LNCaP clone FGC (cell line): ENCODE measurements around the gene SSB.

Experiments
- DNase-seq: peaks from one replicate; pipeline ENCODE4 v3.0.0-alpha.2; 2011; ENCODE audit warnings: low read depth
- H3K4me3 ChIP-seq: 2 replicates; pipeline ENCODE4 v1.5.1; 2011; ENCODE audit warnings: mild to moderate bottlenecking, low read depth, low read length, control low read depth
- CTCF ChIP-seq: IDR thresholded peaks from 2 replicates; pipeline ENCODE4 v1.5.1; 2012; ENCODE audit warnings: mild to moderate bottlenecking; ENCODE audit not compliant: control insufficient read depth, insufficient read depth; ENCODE audit errors: extremely low read depth

SSB gene

GRCh38 chr2:169798718-169799592 lies at the start of gene SSB:
Gene SSB, plus strand, starts transcription at chr2:169798871. Its CDS starts 2,090 bp downstream, at chr2:169800961.
- no peak for TF ChIP-seq CTCF
- H3K4me3 ChIP-seq = peak within 1 kb of the TSS; percentile 80
- DNase-seq = peak; percentile 73

GRCh38 chr2:169752752-169753151 lies 45.9 kb upstream of the SSB start:
- no peak for TF ChIP-seq CTCF
- DNase-seq = no peak
- no peak overlapping the region for H3K4me3 ChIP-seq

GRCh38 chr2:169755083-169755870 lies 43.4 kb upstream of the SSB start:
- no peak overlapping the region for H3K4me3 ChIP-seq
- DNase-seq = no peak
- TF ChIP-seq CTCF = no peak

GRCh38 chr2:169756342-169756741 lies 42.3 kb upstream of the SSB start:
- no peak for TF ChIP-seq CTCF
- no peak overlapping the region for H3K4me3 ChIP-seq

GRCh38 chr2:169757356-169757755 lies 41.3 kb upstream of the SSB start:
- H3K4me3 ChIP-seq = no peak overlapping the region
- TF ChIP-seq CTCF = no peak
- no peak for DNase-seq

More at GRCh38 chr2:169756342-169756741, 42.3 kb upstream of the SSB start:
- DNase-seq = no peak

GRCh38 chr2:169757778-169758177 lies 40.9 kb upstream of the SSB start:
- DNase-seq = no peak
- TF ChIP-seq CTCF = no peak
- no peak overlapping the region for H3K4me3 ChIP-seq
